Measurements from ENCODE around the gene BTBD18. TPM values are rescaled to one million over a fixed set of nuclear protein-coding genes. Genes with fewer than 3 reads are reported as not detected.

BTBD18 gene
- total and polyA plus RNA-seq, 2 of the 13 experiments (the other 11 are each of a cell fraction or from before 2014, with no cell fraction given) = not detected

DNA sequence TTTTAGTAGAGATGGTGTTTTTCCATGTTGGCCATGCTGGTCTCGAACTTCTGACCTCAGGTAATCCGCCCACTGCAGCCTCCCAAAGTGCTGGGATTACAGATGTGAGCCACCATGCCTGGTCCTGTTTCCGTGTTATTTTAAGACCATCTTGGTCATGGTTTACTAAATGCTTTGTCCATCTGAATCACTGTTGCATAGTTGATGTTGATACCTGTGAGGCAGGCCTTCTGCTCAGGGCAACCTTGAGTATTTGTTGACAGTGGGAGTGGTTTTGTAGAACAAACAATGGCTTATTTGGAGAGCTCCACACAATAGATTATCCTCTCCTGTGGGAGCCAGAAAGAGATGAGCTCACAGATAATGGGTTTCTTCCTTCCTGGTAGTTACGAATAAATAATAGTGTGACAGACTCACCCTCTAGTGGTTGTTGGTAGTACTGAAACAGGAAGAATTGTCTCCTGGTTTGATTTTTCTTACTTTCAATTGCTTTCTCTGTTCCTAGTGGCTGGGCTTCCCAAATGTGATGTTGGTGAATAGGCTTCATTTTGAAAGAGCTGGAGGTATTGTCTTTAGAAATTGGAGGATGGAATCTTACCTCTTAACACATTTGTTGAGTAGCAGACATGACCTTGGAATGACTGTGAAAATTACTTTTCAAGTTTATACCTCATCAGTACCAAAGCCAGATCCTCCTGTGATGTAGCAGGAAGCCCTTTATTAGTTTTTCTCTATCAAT is 49.0 kb upstream of the BTBD18 start (continued):
- TF ChIP-seq HES4 (CRISPR knock-in tag; IDR thresholded peaks at IDR 0.05; ENCODE audit: borderline replicate concordance) (no peak), FOXA3 (CRISPR knock-in tag; IDR thresholded peaks at IDR 0.05) (peak; percentile 97), EP300 (IDR thresholded peaks at IDR 0.05; ENCODE audit: low read depth in 2 of 2, low read length in 2 of 2) (peak in 1 of 2 experiments; percentile 88; a peak in 3 of 4 replicates), EP300 (CRISPR knock-in tag; IDR thresholded peaks at IDR 0.05; ENCODE audit: borderline replicate concordance) (peak; percentile 71; the same call in 1 of the 2 replicates), SATB2 (CRISPR knock-in tag; IDR thresholded peaks at IDR 0.05) (no peak), MYC (CRISPR knock-in tag; IDR thresholded peaks at IDR 0.05; ENCODE audit: borderline replicate concordance) (no peak), ZNF354B (CRISPR knock-in tag; IDR thresholded peaks at IDR 0.05) (no peak), REXO4 (CRISPR knock-in tag; IDR thresholded peaks at IDR 0.05; ENCODE audit: borderline replicate concordance) (no peak), SRSF4 (IDR thresholded peaks at IDR 0.05; ENCODE audit: low read depth, low read length, poor library complexity, severe bottlenecking) (no peak), AGO1 (IDR thresholded peaks at IDR 0.05; ENCODE audit: low read depth, low read length, poor library complexity, severe bottlenecking) (no peak), NCOA1 (CRISPR knock-in tag; IDR thresholded peaks at IDR 0.05) (no peak), KDM6A (CRISPR knock-in tag; IDR thresholded peaks at IDR 0.05; ENCODE audit: low read depth) (no peak), ZFP90 (CRISPR knock-in tag; IDR thresholded peaks at IDR 0.05; ENCODE audit: borderline replicate concordance) (no peak), ZNF382 (CRISPR knock-in tag; IDR thresholded peaks at IDR 0.05; ENCODE audit: borderline replicate concordance) (no peak), ASH2L (IDR thresholded peaks at IDR 0.05; ENCODE audit: insufficient read length, low read depth, low read length) (no peak), ONECUT2 (CRISPR knock-in tag; IDR thresholded peaks at IDR 0.05) (no peak), PRDM10 (CRISPR knock-in tag; IDR thresholded peaks at IDR 0.05; ENCODE audit: low read depth) (peak; percentile 72; the same call in 1 of the 2 replicates), GATAD1 (CRISPR knock-in tag; IDR thresholded peaks at IDR 0.05) (peak; percentile 46; the same call in 1 of the 2 replicates), ZMYM3 (CRISPR knock-in tag; IDR thresholded peaks at IDR 0.05) (peak; percentile 46; the same call in 1 of the 2 replicates), ZMAT3 (CRISPR knock-in tag; conservative IDR thresholded peaks at IDR 0.05) (peak; percentile 53; the same call in 1 of the 2 replicates), MAFK (conservative IDR thresholded peaks at IDR 0.05 in 1 of 2, IDR thresholded peaks at IDR 0.05 in 1 of 2; ENCODE audit: low read length in 2 of 2) (no peak), ZNF253 (CRISPR knock-in tag; IDR thresholded peaks at IDR 0.05; ENCODE audit: borderline replicate concordance) (no peak), TRIM24 (CRISPR knock-in tag; IDR thresholded peaks at IDR 0.05) (no peak), ZNF674 (CRISPR knock-in tag; IDR thresholded peaks at IDR 0.05; ENCODE audit: low read depth) (no peak), HOXA3 (CRISPR knock-in tag; IDR thresholded peaks at IDR 0.05) (peak; percentile 33; the same call in 1 of the 2 replicates), SP5 (CRISPR knock-in tag; IDR thresholded peaks at IDR 0.05; ENCODE audit: borderline replicate concordance, low read depth) (peak; percentile 100), SMAD9 (CRISPR knock-in tag; IDR thresholded peaks at IDR 0.05) (no peak), ZFAT (CRISPR knock-in tag; conservative IDR thresholded peaks at IDR 0.05) (no peak), SNRNP70 (IDR thresholded peaks at IDR 0.05; ENCODE audit: low read depth, low read length) (no peak)

Measured in HepG2 (cell line).